Transverse colon (tissue), 4 donors: ENCODE results near the gene PLEKHA1. TPM values are rescaled to one million over a fixed set of nuclear protein-coding genes. Genes with fewer than 3 reads are reported as not detected.

Source experiments
- DNase-seq: peaks from one replicate; pipeline ENCODE4 v3.0.0-alpha.2; 2019
- H3K27ac ChIP-seq, 4 donors: fragments of 200-600 bp; sonication (generic); 2 replicates each; pipeline ENCODE4 v1.5.1; 2016 to 2018; ENCODE audit warnings: inconsistent platforms in 4 of 4
- H3K27me3 ChIP-seq: fragments of 200-600 bp; sonication (generic); 2 replicates; pipeline ENCODE4 v1.5.1; 2017; ENCODE audit warnings: inconsistent platforms
- H3K36me3 ChIP-seq, 4 donors: fragments of 200-600 bp; sonication (generic); 2 replicates each; pipeline ENCODE4 v1.5.1; 2017 to 2019; ENCODE audit warnings: inconsistent platforms in 4 of 4
- H3K4me1 ChIP-seq, 4 donors: fragments of 200-600 bp; sonication (generic); 2 replicates each; pipeline ENCODE4 v1.5.1; 2017 to 2020; ENCODE audit warnings: inconsistent platforms in 4 of 4
- H3K4me3 ChIP-seq, 4 donors: fragments of 200-600 bp; sonication (generic); 1 replicate in 1 of 4; 2 replicates in 3 of 4; pipeline versions ENCODE4 v1.5.1 to v1.6.1; 2017 to 2019; ENCODE audit warnings: inconsistent platforms in 4 of 4
- H3K9me3 ChIP-seq, 2 donors: fragments of 200-600 bp; sonication (generic); 2 replicates each; pipeline ENCODE4 v1.5.1; 2017 to 2019; ENCODE audit warnings: inconsistent platforms in 2 of 2
- EP300 ChIP-seq: sonication (generic); formaldehyde crosslinking; IDR thresholded peaks from one replicate; pipeline ENCODE4 v1.6.1; 2017; ENCODE audit warnings: antibody characterized with exemption, low read depth
- POLR2A ChIP-seq: fragments of 450-650 bp; IDR thresholded peaks from one replicate; pipeline ENCODE4 v1.6.1; 2016; ENCODE audit warnings: antibody characterized with exemption, mild to moderate bottlenecking, moderate library complexity
- POLR2AphosphoS5 ChIP-seq, 3 donors: sonication (generic); formaldehyde crosslinking; IDR thresholded peaks; one replicate each; pipeline ENCODE4 v1.6.1; 2016; ENCODE audit warnings: antibody characterized with exemption in 3 of 3
- WGBS, 2 donors: methylation state at CpG; one replicate each; pipeline ENCODE4 v1.1.5; 2018; ENCODE audit warnings: low coverage in 1 of 2; 5-methylcytosine and 5-hydroxymethylcytosine counted together
- in situ Hi-C, 4 donors: fragments of 200-750 bp; cut with MboI; loops; one replicate each; pipeline versions ENCODE4 v1.15.0 to v1.15.1; 2017; ENCODE audit warnings: low sequenced_read_pairs in 3 of 4, low pct_ligation_motif_present in 1 of 4, low pct_unique_long_range_greater_than_20kb in 1 of 4
- intact Hi-C: fragments of 100-400 bp; cut with DNase I; formaldehyde crosslinking; loops from one replicate; pipeline ENCODE4 v1.15.1; 2023; ENCODE audit warnings: low total_unique reads
- total RNA-seq, 4 donors: library from RNA; depleted of rRNA; stranded (reverse); fragments of >200 nt; gene quantifications; one replicate each; pipeline ENCODE4 v1.1.0, GENCODE V29; 2016
- TF ChIP-seq, protein P1 (sequence below), 5 experiments: fragments of 200-600 bp in 3 of 5; fragments of 450-650 bp in 2 of 5; sonication (generic) in 3 of 5; IDR thresholded peaks; 1 replicate in 2 of 5; 2 replicates in 3 of 5; pipeline ENCODE4 v1.5.1; 2016 to 2017; ENCODE audit warnings: antibody characterized with exemption in 5 of 5, inconsistent platforms in 3 of 5, mild to moderate bottlenecking in 2 of 5, moderate library complexity in 1 of 5

PLEKHA1 gene
- total RNA-seq, 4 donors from 2014 or later = 10.7 to 40.3 (median 28.9) TPM

DNA sequence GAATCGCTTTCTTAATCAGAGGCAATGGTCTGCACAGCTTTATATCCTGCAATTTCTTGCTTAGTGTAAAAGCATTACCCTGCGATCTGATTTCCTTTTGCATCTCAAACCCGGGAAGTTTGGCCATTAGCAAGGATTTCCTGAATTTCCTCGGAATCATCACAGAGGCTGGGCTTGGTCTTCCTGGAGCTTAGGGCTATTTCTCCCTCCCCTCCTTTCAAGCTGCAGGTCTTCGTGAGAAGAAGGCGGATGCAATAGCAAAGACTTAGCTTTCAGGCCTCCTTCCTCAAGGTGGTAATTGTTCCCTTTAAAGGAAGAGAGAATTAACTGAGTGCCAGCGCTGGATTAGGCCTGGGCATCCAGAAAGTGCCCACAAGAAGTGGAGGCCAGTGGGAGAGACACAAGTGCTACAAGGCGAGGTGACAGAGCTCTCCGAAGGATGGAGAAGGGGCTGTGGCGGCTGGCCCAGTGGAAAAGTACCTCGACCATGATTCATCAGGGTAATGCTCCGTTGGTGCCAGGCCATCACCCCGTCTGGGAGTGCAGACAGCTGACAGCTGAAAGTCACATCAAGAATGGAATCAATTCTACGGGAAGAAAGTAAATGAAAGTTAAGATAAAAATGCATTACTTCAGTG is 76.0 kb downstream of the PLEKHA1 start:
- Histone ChIP-seq H3K4me3 (no peak overlapping the region), H3K4me1 (no peaks in the 10 kb centered on the region), H3K36me3 (no peaks in the 10 kb centered on the region), H3K27ac (no peak overlapping the region), H3K9me3 (no peaks in the 10 kb centered on the region), H3K27me3 (no peaks in the 10 kb centered on the region)
- WGBS, 2 donors = 84 to 100% methylated on average over 1 to 14 of the region's 14 CpGs
- intact Hi-C loops = loop anchor here (5.0 kb wide), 1 partner anchor 122 kb away; no protein-coding TSS in a partner anchor
- DNase-seq = no peak
- TF ChIP-seq EP300 = no peak
- TF ChIP-seq, protein P1, sequence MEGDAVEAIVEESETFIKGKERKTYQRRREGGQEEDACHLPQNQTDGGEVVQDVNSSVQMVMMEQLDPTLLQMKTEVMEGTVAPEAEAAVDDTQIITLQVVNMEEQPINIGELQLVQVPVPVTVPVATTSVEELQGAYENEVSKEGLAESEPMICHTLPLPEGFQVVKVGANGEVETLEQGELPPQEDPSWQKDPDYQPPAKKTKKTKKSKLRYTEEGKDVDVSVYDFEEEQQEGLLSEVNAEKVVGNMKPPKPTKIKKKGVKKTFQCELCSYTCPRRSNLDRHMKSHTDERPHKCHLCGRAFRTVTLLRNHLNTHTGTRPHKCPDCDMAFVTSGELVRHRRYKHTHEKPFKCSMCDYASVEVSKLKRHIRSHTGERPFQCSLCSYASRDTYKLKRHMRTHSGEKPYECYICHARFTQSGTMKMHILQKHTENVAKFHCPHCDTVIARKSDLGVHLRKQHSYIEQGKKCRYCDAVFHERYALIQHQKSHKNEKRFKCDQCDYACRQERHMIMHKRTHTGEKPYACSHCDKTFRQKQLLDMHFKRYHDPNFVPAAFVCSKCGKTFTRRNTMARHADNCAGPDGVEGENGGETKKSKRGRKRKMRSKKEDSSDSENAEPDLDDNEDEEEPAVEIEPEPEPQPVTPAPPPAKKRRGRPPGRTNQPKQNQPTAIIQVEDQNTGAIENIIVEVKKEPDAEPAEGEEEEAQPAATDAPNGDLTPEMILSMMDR (IDR thresholded peaks at IDR 0.05) = no peak
- TF ChIP-seq POLR2AphosphoS5 (IDR thresholded peaks at IDR 0.05) = no peak
- no peak for TF ChIP-seq POLR2A
- in situ Hi-C loops = no loop called here

DNA sequence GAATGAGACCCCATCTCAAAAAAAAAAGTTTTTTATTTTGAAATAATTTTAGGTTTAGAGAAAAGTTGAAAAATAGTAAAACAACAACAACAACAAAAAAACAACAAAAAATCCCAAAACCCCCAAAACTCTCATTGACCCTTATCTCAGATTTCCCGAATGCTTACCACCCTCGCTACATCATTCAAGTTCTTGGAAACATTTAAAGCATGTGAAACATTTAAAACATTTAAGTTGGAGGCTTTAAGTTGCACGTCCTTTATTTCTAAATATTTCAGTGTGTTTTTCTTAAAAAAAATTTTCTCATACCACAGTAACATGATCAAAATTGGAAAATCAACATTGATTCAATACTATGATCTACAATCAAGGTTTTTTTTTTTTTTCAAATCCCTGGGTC is 79.6 kb downstream of the PLEKHA1 start:
- intact Hi-C loops = loop anchor here (5.0 kb wide), 1 partner anchor 118 kb away; no protein-coding TSS in a partner anchor
- 88 to 89% methylated on average over 3 of the region's 3 CpGs for WGBS, 2 donors

DNA sequence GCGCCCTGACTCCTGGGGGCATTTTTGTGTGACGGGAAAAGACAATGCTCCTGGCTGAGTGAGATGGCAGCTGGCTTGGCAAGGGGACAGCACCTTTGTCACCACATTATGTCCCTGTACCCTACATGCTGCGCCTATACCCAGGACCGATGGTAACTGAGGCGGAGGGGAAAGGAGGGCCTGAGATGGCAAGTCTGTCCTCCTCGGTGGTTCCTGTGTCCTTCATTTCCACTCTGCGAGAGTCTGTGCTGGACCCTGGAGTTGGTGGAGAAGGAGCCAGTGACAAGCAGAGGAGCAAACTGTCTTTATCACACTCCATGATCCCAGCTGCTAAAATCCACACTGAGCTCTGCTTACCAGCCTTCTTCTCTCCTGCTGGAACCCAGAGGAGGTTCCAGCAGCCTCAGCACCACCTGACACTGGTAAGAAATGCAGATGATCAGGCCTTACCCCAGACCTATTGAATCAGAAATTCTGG is 80.1 kb downstream of the PLEKHA1 start, which contains the start of gene ARMS2:
TSS of gene ARMS2 (plus strand) at position 51 of the 478 bp plus-strand sequence. CDS start at position 126, 75 bp downstream.
- H3K27me3 ChIP-seq = peaks cover 21% of the 10 kb centered on the region
- no peak for DNase-seq
- 40 to 90% methylated on average over 1 to 7 of the region's 7 CpGs for WGBS, 2 donors
- no peak within 1 kb of the TSS for H3K27ac ChIP-seq
- TF ChIP-seq EP300 = no peak
- no peak for TF ChIP-seq POLR2A
- TF ChIP-seq POLR2AphosphoS5 (IDR thresholded peaks at IDR 0.05) = no peak
- TF ChIP-seq, protein P1 (IDR thresholded peaks at IDR 0.05) = no peak
- no peaks in the 10 kb centered on the region for H3K4me1 ChIP-seq
- intact Hi-C loops = loop anchor here (5.0 kb wide), 2 partner anchors 48 to 118 kb away; no protein-coding TSS in a partner anchor
- no peak within 1 kb of the TSS for H3K4me3 ChIP-seq
- in situ Hi-C loops = no loop called here
- H3K9me3 ChIP-seq = no peaks in the 10 kb centered on the region
- no peaks in the 10 kb centered on the region for H3K36me3 ChIP-seq

More for the DNA sequence above, 79.6 kb downstream of the PLEKHA1 start:
- Histone ChIP-seq H3K27me3 (peaks cover 15% of the 10 kb centered on the region), H3K36me3 (no peaks in the 10 kb centered on the region), H3K4me1 (no peaks in the 10 kb centered on the region), H3K4me3 (no peak overlapping the region), H3K9me3 (no peaks in the 10 kb centered on the region), H3K27ac (no peak overlapping the region)
- DNase-seq = no peak
- in situ Hi-C loops = no loop called here
- TF ChIP-seq, protein P1 (IDR thresholded peaks at IDR 0.05) = no peak
- TF ChIP-seq POLR2AphosphoS5 (IDR thresholded peaks at IDR 0.05) (no peak), POLR2A (no peak)

DNA sequence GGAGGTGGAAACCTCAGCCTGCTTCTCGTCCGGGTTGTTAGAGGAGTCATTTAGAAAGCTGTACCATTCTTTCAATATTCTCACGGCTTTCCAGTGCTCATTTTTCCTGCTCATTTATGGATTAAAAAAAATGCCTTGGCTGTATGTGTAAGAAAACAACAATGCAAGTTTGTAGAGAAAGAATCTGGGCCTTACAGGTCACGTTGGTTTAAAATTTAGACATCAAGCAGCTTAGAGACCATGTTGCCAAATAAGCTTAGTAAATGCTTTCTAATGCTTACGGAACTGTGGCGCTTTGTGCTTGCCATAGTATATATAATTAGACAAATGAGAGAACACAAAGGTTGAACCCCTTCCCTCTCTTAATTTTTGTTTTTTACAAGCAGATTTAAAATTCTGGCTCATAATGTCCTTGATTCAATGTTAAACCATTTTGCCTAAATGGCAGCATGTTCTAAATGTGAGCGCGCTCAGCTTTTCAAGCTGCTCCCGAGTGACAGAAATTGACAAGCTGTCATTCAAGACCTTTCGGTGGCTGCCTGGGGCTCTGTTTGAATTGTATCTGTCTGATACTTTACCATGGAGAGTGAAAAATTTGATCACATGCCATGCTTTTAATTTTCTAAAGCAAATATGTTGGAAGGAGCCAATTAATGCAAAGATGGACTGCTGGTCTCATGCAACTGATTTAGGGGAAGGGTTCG is 81.0 kb downstream of the PLEKHA1 start:
- intact Hi-C loops (loop anchor here (5.0 kb wide), 1 partner anchor 47 kb away; no protein-coding TSS in a partner anchor), in situ Hi-C loops (no loop called here)
- 85% methylated on average over 7 to 11 of the region's 11 CpGs for WGBS, 2 donors

More for the DNA sequence above, 81.0 kb downstream of the PLEKHA1 start:
- H3K4me3 ChIP-seq = no peak overlapping the region
- H3K4me1 ChIP-seq = peaks cover 0 to 4% (median 1%) of the 10 kb centered on the region in 4 donors
- DNase-seq = no peak
- H3K9me3 ChIP-seq = no peaks in the 10 kb centered on the region
- H3K36me3 ChIP-seq = no peaks in the 10 kb centered on the region
- H3K27me3 ChIP-seq = peaks cover 29% of the 10 kb centered on the region
- TF ChIP-seq, protein P1 (IDR thresholded peaks at IDR 0.05) = no peak
- no peak overlapping the region for H3K27ac ChIP-seq
